IPS-NIHi7 (cell line): Measurements from ENCODE around the gene CALML3.

ENCODE experiments used
- DNase-seq: peaks from one replicate; pipeline ENCODE4 v3.0.0; 2012; ENCODE audit warnings: mixed read lengths; ENCODE audit errors: extremely low spot score

CALML3 gene

GRCh38 chr10:5506751-5507648 lies 17.8 kb upstream of the CALML3 start:
- no peak for DNase-seq

DNA sequence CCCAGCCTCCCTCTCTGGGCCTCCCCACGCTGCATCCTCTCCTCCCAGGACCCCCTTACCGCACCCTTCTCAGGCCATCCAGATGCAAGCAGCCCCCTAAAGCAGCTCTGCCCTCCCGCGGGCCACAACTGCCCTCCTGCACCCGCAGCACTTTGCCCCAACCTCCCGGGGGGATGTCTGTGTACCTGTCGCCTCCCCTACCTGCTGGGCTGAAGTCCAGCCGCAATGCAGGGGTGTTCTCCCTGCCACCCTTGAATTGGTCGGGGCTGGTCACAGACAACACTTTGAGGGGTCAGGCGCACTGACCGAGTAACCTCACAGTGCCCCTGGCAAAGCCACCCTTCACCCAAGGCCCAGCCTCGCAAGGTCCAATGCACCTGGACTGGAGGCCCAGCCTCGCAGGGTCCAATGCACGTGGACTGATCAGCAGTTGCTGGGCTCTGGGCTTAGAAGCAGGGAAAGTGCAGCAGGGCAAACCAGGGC lies 17.1 kb upstream of the CALML3 start:
- no peak for DNase-seq

DNA sequence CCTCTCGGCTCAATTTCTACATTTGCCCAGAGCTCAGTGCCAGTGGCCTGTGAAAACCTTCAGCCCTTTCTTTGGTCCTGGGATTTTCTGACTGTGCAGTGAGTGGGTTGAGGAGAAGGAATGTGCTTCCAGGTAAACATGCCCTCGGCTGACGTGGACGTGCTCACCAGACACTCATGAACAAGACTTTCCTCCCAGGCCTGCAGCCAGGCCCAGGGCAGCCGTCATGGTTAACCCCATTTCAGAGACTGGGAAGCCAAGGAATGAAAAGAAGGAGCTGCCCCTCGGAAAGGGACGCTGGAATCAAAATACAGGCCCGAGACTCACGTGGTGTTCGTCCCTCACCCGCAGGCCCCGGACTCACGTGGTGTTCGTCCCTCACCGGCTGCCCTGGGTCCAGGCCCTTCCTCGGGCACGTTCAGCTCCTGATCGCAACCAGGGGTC lies 16.6 kb upstream of the CALML3 start:
- no peak for DNase-seq

GRCh38 chr10:5508786-5509185 lies 16.0 kb upstream of the CALML3 start:
- no peak for DNase-seq

- no peak for DNase-seq
Observed at GRCh38 chr10:5509236-5509635, 15.5 kb upstream of the CALML3 start.

- no peak for DNase-seq
Observed at GRCh38 chr10:5509691-5510090, 15.1 kb upstream of the CALML3 start.

DNA sequence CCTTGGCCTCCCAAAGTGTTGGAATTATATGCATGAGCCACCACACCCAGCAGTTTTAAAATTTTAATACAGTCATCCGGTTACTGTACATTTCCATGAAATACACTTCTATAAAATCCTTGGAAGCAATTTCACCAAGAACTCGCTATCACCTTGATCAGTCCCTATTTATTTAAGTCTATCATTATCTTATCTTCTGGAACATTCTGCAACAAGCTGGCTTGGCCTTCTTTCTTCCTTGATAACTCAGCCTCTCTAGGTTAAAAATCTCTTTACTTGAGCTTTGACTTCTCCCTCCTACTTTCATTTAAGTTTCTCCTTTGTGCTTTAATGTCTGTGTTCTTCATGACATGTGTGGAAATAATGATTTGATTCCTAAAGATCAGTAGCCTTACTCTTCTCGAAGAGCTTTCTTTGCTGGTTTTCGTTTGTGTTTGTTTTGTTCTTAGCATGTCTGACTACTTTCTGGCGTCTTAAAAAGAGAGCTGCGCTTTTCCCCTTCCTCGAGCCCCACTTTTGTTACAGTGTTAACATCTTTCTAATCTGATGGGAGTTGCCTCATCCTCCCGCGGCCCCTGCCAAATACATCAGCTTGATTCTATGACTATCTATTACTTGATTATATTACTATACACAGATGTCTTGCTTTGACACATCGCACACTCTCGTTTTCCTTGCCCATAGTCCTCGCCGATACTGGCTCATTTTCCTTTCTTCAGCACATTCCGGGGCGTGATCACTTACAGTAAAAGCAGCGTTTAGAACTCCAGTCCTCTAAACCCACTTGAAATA lies 14.3 kb upstream of the CALML3 start:
- no peak for DNase-seq

GRCh38 chr10:5511231-5511884 lies 13.4 kb upstream of the CALML3 start:
- DNase-seq: peak; percentile 56

- DNase-seq: no peak
Observed at GRCh38 chr10:5511885-5512280, 12.9 kb upstream of the CALML3 start.

DNA sequence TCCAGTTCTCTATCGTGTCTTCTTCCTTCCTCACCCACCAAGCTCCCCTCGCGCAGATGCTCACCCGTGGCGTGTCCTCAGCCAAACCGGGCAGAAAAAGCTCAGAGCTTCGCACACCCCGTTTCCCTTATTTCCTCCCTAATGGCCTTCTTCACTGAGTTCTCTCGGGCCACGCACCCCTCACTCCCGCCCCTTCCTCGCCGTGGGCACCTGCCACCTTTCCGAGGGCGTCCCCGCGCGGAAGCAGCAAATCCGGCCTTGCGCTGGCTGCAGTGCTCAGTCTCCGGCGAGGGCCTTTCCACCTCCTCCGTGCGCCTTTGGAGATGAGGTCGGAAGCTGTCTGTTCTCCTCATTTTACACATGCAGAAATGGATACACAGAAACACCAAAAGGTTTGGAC lies 12.4 kb upstream of the CALML3 start:
- no peak for DNase-seq

GRCh38 chr10:5512881-5513612 lies 11.7 kb upstream of the CALML3 start:
- no peak for DNase-seq

- no peak for DNase-seq
Observed at GRCh38 chr10:5514226-5514850, 10.4 kb upstream of the CALML3 start.

DNA sequence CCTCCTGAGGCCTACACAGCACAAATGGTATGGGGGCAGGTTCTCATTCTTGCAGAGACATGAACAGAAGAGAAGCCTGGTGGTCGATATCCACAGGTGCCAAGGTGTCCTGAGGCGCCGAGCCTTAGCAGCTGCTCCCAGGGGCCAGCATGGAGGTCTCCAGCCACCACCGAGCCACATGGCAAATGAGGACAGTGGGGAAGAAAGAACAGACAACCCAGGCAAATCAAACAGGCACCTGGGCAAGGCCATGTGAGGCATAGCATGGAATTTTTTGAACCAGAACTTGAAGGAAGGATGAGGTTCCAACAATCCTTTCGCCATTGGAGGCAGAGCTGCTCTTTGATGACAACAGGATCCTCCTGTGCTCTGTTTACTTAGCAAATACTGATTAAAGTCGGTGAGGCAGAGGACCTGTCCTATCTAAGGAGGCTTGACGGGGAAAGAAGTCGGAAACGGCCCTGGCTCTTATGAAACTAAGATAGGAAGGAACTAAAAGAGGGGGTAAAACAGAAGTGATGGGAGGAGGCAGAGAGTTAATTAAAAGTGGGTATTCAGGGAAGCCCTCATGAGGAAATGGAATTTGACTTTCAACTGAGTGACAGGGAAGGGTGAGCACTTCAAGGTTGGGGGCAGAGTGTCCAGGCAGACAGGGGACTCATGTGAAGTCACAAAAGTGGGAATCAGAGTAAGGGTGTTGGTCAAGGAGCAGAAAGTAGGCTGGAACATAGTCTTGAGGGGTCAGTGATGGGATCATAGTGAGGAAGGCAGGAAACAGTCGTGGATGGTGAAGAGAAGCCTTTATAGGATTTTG lies 8.6 kb upstream of the CALML3 start:
- no peak for DNase-seq

- DNase-seq: no peak
Observed at GRCh38 chr10:5517546-5517945, 7.2 kb upstream of the CALML3 start.

DNA sequence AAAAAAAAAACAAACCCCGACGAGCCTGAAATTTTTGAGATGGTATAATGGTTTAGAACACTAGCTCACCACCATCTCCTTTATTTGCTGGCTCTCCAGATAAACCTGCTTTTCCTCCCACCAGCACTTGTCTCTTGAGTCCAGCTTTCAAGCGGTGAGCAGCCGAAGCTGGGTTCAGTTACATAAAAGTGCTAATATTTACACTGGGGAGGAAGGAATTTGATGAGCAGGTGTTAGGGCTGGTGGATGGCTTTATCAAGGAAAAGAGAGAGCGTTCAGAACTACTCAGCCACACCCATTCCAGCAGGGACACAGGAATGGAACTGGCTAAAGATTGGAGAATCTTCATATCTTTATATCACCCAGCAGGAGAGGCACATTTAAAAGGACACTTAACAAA lies 6.6 kb upstream of the CALML3 start:
- DNase-seq: no peak

DNA sequence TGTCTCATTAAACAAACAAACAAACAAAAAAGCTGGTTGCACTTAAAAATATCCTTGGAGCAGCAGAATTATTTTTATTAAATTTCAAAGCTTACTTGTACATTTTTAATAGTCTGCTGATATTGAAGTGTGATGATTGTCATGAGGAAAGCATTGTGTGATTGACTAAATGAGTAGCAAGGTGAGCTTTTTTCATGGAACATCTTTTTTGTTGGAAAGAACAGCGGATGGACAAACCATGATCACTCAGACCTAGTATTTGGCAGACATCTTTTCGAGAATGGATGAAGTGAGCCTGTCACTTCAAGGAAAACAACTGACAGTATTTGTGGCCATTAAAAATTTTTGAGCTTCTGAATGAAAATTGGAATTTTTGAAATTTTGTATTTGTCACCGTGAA lies 5.7 kb upstream of the CALML3 start:
- no peak for DNase-seq

DNA sequence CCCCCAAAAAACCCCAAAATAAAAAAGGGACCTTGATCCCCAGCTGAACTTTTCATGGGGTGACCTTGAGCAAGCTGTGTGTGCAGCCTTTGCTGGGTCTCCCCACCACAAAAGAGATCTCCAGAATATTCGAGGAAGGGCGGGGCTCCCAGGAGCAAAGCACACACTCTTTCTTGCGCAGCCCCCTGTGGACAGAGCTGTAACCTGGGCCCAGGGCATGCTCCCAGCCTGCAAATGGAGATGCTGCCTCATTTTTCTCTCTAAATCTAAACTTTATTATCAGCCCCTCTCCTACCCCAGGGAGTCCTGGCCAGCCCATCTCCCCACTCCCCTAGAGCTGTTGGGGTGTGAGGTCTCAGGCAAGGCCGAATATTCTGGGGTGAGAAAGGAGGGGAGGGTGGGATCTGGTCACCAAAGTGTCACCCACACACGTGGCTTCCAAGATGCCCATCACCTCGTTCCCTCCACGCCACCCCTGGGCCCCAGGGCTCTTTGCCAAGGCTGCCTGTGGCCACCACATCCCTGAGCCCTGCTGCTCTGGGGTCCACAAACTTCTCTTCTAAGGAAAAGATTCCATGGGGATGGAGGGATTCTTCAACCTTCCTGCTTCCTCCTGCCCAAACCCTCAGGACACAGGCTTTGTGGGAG lies 1.7 kb upstream of the CALML3 start:
- DNase-seq: no peak

DNA sequence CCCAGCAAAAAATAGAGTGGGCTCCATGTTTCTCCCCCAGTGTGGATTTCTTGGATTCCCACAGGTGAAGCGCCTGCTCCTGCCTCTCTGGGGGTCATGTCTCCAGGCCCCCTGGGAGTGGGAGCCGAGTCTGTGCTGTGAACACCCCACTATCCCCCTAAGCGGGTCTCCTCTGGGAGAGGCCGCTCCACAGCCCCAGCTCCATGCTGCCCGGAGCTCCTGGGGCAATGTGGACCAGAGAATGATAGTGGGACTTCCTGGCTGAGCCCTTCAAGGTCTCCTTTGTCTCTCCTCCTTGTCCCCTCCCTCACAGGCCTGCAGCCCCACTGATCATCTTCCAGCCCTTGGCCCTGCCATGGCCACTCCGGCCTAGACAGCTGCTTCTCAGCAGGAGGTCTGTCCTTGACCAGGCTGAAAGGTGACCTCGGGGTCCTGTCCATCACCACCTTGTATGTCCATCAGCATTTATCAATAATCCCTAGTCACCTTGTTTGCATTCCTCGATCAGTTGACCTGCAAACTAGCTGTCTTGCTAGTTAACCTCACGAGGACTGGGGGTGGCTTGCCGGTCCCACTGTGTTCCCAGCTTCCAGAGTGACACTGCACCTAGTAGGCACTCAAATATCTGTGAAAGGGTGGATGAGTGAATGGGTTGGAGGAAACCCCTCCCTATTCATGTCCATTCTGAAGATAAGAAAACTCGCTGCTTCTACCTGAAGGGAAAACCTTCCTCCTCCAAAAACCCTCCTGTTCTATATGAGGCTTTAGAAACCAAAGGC lies 776 bp upstream of the CALML3 start:
- no peak for DNase-seq
